ENCODE results near the gene GHRL.
A peak's percentile ranks its signal among the peaks of the same experiment; 100 is the strongest.

The GHRL gene

GRCh38 chr3:10284496-10284895 lies 8.3 kb downstream of the GHRL start:
- Histone ChIP-seq H3K27me3 (replicated peaks; ENCODE audit: control insufficient read depth, insufficient read depth, low read length) (no peaks in the 10 kb centered on the region), H3K36me3 (ENCODE audit: control insufficient read depth, insufficient read depth, low read length, severe bottlenecking) (peaks cover 62% of the 10 kb centered on the region), H3K9me3 (ENCODE audit: control insufficient read depth, low read length) (no peaks in the 10 kb centered on the region), H3K4me1 (ENCODE audit: control insufficient read depth, insufficient read depth, low read length) (peaks cover 17% of the 10 kb centered on the region), H3K9ac (ENCODE audit: low read length) (no peak overlapping the region), H3K4me3 (ENCODE audit: low read length) (no peak overlapping the region)
- DNase-seq (ENCODE audit: low read depth) = no peak

GRCh38 chr3:10283638-10284037 lies 9.1 kb downstream of the GHRL start:
- peaks cover 66% of the 10 kb centered on the region for H3K36me3 ChIP-seq (ENCODE audit: control insufficient read depth, insufficient read depth, low read length, severe bottlenecking)
- no peak overlapping the region for H3K9ac ChIP-seq (ENCODE audit: low read length)
- DNase-seq (ENCODE audit: low read depth) = no peak
- H3K4me3 ChIP-seq (ENCODE audit: low read length) = no peak overlapping the region
- no peaks in the 10 kb centered on the region for H3K27me3 ChIP-seq (replicated peaks; ENCODE audit: control insufficient read depth, insufficient read depth, low read length)
- H3K9me3 ChIP-seq (ENCODE audit: control insufficient read depth, low read length) = no peaks in the 10 kb centered on the region
- H3K4me1 ChIP-seq (ENCODE audit: control insufficient read depth, insufficient read depth, low read length) = peaks cover 17% of the 10 kb centered on the region

- peaks cover 13% of the 10 kb centered on the region for H3K4me1 ChIP-seq (ENCODE audit: control insufficient read depth, insufficient read depth, low read length)
- no peaks in the 10 kb centered on the region for H3K27me3 ChIP-seq (replicated peaks; ENCODE audit: control insufficient read depth, insufficient read depth, low read length)
- peaks cover 69% of the 10 kb centered on the region for H3K36me3 ChIP-seq (ENCODE audit: control insufficient read depth, insufficient read depth, low read length, severe bottlenecking)
- no peaks in the 10 kb centered on the region for H3K9me3 ChIP-seq (ENCODE audit: control insufficient read depth, low read length)
- H3K4me3 ChIP-seq (ENCODE audit: low read length) = no peak overlapping the region
- peak; percentile 36 for DNase-seq (ENCODE audit: low read depth)
- H3K9ac ChIP-seq (ENCODE audit: low read length) = no peak overlapping the region
Measured at GRCh38 chr3:10281951-10282350, 10.8 kb downstream of the GHRL start.

DNA sequence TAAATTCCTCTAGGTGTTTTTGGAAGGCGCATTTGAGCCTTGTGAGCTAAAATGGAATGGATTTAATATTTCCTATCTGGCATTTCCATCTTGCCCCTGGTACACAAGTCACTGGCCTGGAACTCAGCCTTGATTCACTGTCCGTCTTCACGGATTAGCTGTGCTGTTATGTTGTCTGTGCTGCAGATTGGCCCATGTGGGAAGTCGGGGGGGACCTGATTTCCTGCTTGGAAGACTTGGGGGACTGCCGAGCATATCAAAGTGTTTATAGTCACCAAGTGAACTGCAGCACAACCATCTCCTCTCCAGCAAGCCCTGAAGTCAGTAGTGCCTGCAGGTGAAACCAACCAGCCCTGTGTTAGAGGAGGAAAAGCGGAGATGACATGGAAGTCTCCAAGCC lies 12.2 kb downstream of the GHRL start:
- Histone ChIP-seq H3K4me1 (ENCODE audit: control insufficient read depth, insufficient read depth, low read length) (peaks cover 10% of the 10 kb centered on the region), H3K27me3 (replicated peaks; ENCODE audit: control insufficient read depth, insufficient read depth, low read length) (no peaks in the 10 kb centered on the region), H3K9me3 (ENCODE audit: control insufficient read depth, low read length) (no peaks in the 10 kb centered on the region), H3K4me3 (ENCODE audit: low read length) (no peak overlapping the region), H3K36me3 (ENCODE audit: control insufficient read depth, insufficient read depth, low read length, severe bottlenecking) (peaks cover 70% of the 10 kb centered on the region), H3K9ac (ENCODE audit: low read length) (no peak overlapping the region)
- DNase-seq (ENCODE audit: low read depth) = no peak

- DNase-seq (ENCODE audit: low read depth) = no peak
- Histone ChIP-seq H3K27me3 (replicated peaks; ENCODE audit: control insufficient read depth, insufficient read depth, low read length) (no peaks in the 10 kb centered on the region), H3K36me3 (ENCODE audit: control insufficient read depth, insufficient read depth, low read length, severe bottlenecking) (peaks cover 67% of the 10 kb centered on the region), H3K9me3 (ENCODE audit: control insufficient read depth, low read length) (no peaks in the 10 kb centered on the region), H3K4me1 (ENCODE audit: control insufficient read depth, insufficient read depth, low read length) (peaks cover 10% of the 10 kb centered on the region), H3K4me3 (ENCODE audit: low read length) (no peak overlapping the region), H3K9ac (ENCODE audit: low read length) (no peak overlapping the region)
Measured at GRCh38 chr3:10280177-10280529, 12.6 kb downstream of the GHRL start.

DNA sequence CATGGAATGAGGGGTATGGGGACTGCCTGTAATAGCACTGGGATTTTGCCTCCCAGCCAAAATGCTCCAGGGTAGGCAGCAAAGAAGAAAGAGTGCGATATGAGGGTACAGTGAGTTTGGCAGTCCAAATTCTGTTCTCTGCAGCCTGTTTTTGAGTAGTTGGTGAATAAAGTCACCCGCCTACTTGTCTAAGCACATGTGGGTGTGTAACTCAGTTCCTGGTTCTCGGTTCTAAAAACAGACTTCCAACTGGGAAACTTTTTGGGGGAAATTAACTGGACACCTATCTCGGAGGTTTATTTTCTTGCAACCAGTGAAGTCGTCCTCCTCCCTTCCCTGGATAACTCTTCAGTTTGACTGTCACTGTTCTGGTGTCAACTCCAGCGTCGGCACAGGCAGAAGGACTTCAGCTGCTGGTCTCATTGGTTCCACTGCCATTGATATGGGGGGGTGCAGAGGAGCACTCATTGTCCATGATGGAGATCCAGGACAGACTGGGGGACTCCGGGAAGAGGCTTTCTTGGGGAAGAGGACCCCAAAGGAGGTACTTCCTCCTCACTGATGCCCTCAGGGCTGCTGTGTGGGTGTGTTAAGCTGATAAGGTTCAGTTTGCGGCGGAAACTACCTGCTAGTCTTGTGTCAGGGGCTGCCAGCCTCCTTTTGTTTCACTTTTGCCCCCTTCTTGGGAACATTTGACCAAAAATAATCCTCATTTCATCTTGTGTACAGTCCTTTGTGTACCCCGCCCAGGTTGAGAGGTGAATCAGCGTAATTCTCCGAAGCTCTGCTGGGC lies 13.2 kb downstream of the GHRL start:
- no peak for DNase-seq (ENCODE audit: low read depth)
- H3K4me1 ChIP-seq (ENCODE audit: control insufficient read depth, insufficient read depth, low read length) = peaks cover 10% of the 10 kb centered on the region
- no peak overlapping the region for H3K9ac ChIP-seq (ENCODE audit: low read length)
- H3K27me3 ChIP-seq (replicated peaks; ENCODE audit: control insufficient read depth, insufficient read depth, low read length) = no peaks in the 10 kb centered on the region
- no peaks in the 10 kb centered on the region for H3K9me3 ChIP-seq (ENCODE audit: control insufficient read depth, low read length)
- H3K36me3 ChIP-seq (ENCODE audit: control insufficient read depth, insufficient read depth, low read length, severe bottlenecking) = peaks cover 63% of the 10 kb centered on the region
- no peak overlapping the region for H3K4me3 ChIP-seq (ENCODE audit: low read length)

GRCh38 chr3:10278501-10278900 lies 14.2 kb downstream of the GHRL start:
- peaks cover 20% of the 10 kb centered on the region for H3K4me1 ChIP-seq (ENCODE audit: control insufficient read depth, insufficient read depth, low read length)
- H3K36me3 ChIP-seq (ENCODE audit: control insufficient read depth, insufficient read depth, low read length, severe bottlenecking) = peaks cover 54% of the 10 kb centered on the region
- no peak overlapping the region for H3K9ac ChIP-seq (ENCODE audit: low read length)
- H3K4me3 ChIP-seq (ENCODE audit: low read length) = no peak overlapping the region
- no peaks in the 10 kb centered on the region for H3K9me3 ChIP-seq (ENCODE audit: control insufficient read depth, low read length)
- no peaks in the 10 kb centered on the region for H3K27me3 ChIP-seq (replicated peaks; ENCODE audit: control insufficient read depth, insufficient read depth, low read length)
- no peak for DNase-seq (ENCODE audit: low read depth)

DNA sequence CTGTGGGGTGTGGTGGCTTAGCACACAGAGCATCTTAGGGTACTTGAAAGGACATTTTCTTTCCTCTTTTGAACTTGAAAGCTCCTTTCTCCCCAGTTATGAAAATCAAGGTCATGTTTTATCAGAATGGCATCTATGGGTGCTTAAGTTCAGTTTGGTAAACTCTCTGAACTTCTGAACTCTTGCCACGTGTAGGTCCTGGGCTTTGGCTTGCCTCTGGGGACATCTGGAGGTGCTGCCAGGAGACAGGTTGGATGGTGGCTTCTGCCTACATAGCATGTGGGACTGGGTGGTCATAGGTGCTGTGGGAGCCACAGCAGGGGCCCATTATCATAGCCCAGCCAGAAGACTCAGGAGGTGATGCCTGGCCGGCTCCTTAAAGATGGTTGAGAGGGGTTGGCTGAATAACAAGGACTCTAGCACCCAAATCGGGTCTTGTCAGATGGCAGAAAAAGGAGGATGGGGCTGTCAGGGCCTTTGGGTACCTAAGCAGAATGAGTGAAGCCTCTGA lies 15.6 kb downstream of the GHRL start:
- H3K4me3 ChIP-seq (ENCODE audit: low read length) = no peak overlapping the region
- DNase-seq (ENCODE audit: low read depth) = no peak
- peaks cover 22% of the 10 kb centered on the region for H3K4me1 ChIP-seq (ENCODE audit: control insufficient read depth, insufficient read depth, low read length)
- H3K27me3 ChIP-seq (replicated peaks; ENCODE audit: control insufficient read depth, insufficient read depth, low read length) = no peaks in the 10 kb centered on the region
- H3K9me3 ChIP-seq (ENCODE audit: control insufficient read depth, low read length) = no peaks in the 10 kb centered on the region
- peaks cover 51% of the 10 kb centered on the region for H3K36me3 ChIP-seq (ENCODE audit: control insufficient read depth, insufficient read depth, low read length, severe bottlenecking)
- no peak overlapping the region for H3K9ac ChIP-seq (ENCODE audit: low read length)

DNA sequence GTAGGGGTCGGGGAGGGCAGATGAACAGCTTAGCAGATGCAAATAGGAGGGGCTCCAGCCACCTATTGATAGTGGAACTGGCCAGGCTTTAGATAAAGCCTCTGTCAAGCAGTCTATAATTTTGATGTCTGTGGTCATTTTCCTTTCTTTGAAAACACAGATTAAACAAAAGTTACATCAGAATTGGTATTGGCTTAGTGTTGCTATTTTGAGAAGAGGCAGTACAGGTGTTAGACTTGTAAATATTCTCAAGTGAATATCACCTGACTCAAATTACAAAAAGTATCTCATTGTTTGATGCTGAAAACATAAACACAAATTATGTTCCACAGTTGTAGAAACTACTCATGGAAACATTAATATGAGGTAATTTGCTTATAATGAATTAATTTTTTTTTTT lies 18.1 kb downstream of the GHRL start:
- Histone ChIP-seq H3K9me3 (ENCODE audit: control insufficient read depth, low read length) (no peaks in the 10 kb centered on the region), H3K9ac (ENCODE audit: low read length) (no peak overlapping the region), H3K36me3 (ENCODE audit: control insufficient read depth, insufficient read depth, low read length, severe bottlenecking) (peaks cover 55% of the 10 kb centered on the region), H3K4me3 (ENCODE audit: low read length) (no peak overlapping the region), H3K27me3 (replicated peaks; ENCODE audit: control insufficient read depth, insufficient read depth, low read length) (no peaks in the 10 kb centered on the region), H3K4me1 (ENCODE audit: control insufficient read depth, insufficient read depth, low read length) (peaks cover 15% of the 10 kb centered on the region)
- DNase-seq (ENCODE audit: low read depth) = no peak

DNA sequence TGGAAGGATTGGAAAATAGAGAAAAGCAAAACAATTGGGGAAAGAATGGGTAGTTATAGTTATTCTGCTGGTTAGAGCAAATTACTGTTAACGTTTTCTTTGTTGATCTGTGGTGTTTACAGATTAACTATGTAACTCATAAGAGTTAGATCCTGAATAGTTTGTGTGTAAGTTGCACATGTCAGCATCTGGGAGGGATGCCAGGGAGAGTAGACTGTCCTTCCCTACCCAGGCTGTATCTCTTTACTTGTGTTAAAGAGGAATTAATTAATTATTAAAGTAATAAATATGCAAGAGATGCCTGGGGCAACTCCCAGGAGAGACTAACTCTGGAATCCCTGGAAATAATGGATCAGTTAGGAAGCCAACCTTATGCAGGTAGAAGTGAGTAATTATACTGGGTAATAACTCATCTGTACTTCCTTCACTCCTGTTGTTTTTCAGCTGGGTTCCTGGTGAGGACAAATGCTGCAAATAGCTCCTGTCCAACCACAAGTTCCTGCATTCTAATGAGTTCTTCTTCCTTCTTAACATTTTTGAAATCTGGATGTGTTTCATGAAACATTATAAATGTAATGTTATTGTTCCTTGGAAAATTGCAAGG lies 18.9 kb downstream of the GHRL start:
- Histone ChIP-seq H3K27me3 (replicated peaks; ENCODE audit: control insufficient read depth, insufficient read depth, low read length) (no peaks in the 10 kb centered on the region), H3K4me1 (ENCODE audit: control insufficient read depth, insufficient read depth, low read length) (peaks cover 15% of the 10 kb centered on the region), H3K9ac (ENCODE audit: low read length) (no peak overlapping the region), H3K36me3 (ENCODE audit: control insufficient read depth, insufficient read depth, low read length, severe bottlenecking) (peaks cover 55% of the 10 kb centered on the region), H3K4me3 (ENCODE audit: low read length) (no peak overlapping the region), H3K9me3 (ENCODE audit: control insufficient read depth, low read length) (no peaks in the 10 kb centered on the region)
- DNase-seq (ENCODE audit: low read depth) = no peak

GRCh38 chr3:10272977-10273376 lies 19.8 kb downstream of the GHRL start:
- Histone ChIP-seq H3K27me3 (replicated peaks; ENCODE audit: control insufficient read depth, insufficient read depth, low read length) (no peaks in the 10 kb centered on the region), H3K9me3 (ENCODE audit: control insufficient read depth, low read length) (no peaks in the 10 kb centered on the region), H3K4me1 (ENCODE audit: control insufficient read depth, insufficient read depth, low read length) (peaks cover 15% of the 10 kb centered on the region), H3K4me3 (ENCODE audit: low read length) (no peak overlapping the region), H3K9ac (ENCODE audit: low read length) (no peak overlapping the region), H3K36me3 (ENCODE audit: control insufficient read depth, insufficient read depth, low read length, severe bottlenecking) (peaks cover 49% of the 10 kb centered on the region)
- DNase-seq (ENCODE audit: low read depth) = no peak

Data from adipocyte (in vitro differentiated cells).